Measurements from ENCODE around the gene NCK2.

Gene NCK2

GRCh38 chr2:105935063-105935462 is 190.4 kb downstream of the NCK2 start:
- no peak for DNase-seq

GRCh38 chr2:105936954-105937353 is 192.2 kb downstream of the NCK2 start:
- no peak for DNase-seq

- DNase-seq: no peak
Measured at GRCh38 chr2:105937498-105938097, 192.9 kb downstream of the NCK2 start.

All from DMS53 (cell line).